Small intestine (tissue), 7 donors: ENCODE data around the gene RITA1. TPM values are rescaled to one million over a fixed set of nuclear protein-coding genes. Genes with fewer than 3 reads are reported as not detected.

ENCODE experiments used
- DNase-seq, 2 donors: peaks; one replicate each; pipeline versions ENCODE4 v3.0.0 to v3.0.0-alpha.2; 2013
- FAIRE-seq: peaks from 2 replicates; lab custom pipeline; 2012; peaks lifted over from hg19 to GRCh38; lab: Jason Lieb, UNC
- H3K27ac ChIP-seq, 3 donors: one replicate each; pipeline ENCODE4 v1.5.1; 2013; ENCODE audit warnings: low read length in 2 of 3, mild to moderate bottlenecking in 2 of 3, control low read depth in 1 of 3, inconsistent platforms in 1 of 3, low read depth in 1 of 3, moderate library complexity in 1 of 3
- H3K27me3 ChIP-seq, 3 donors: one replicate each; pipeline ENCODE4 v1.6.1; 2013; ENCODE audit warnings: low read length in 3 of 3, inconsistent platforms in 1 of 3; ENCODE audit not compliant: control insufficient read depth in 3 of 3, insufficient read depth in 3 of 3
- H3K36me3 ChIP-seq, 3 donors: one replicate each; pipeline ENCODE4 v1.6.1; 2013; ENCODE audit warnings: low read length in 3 of 3, inconsistent platforms in 1 of 3, low read depth in 1 of 3, mild to moderate bottlenecking in 1 of 3, moderate library complexity in 1 of 3; ENCODE audit not compliant: control insufficient read depth in 3 of 3, insufficient read depth in 2 of 3
- H3K4me1 ChIP-seq, 3 donors: one replicate each; pipeline ENCODE4 v1.6.1; 2013; ENCODE audit warnings: low read length in 2 of 3, inconsistent platforms in 1 of 3, low read depth in 1 of 3, mild to moderate bottlenecking in 1 of 3, moderate library complexity in 1 of 3; ENCODE audit not compliant: control insufficient read depth in 3 of 3, insufficient read depth in 2 of 3
- H3K4me3 ChIP-seq, 3 donors: one replicate each; pipeline ENCODE4 v1.5.1; 2013; ENCODE audit warnings: low read length in 3 of 3, control low read depth in 1 of 3, inconsistent platforms in 1 of 3, low read depth in 1 of 3, mild to moderate bottlenecking in 1 of 3, moderate library complexity in 1 of 3
- H3K9me3 ChIP-seq, 2 donors: one replicate each; pipeline ENCODE4 v1.6.1; 2013; ENCODE audit warnings: low read depth in 1 of 2, low read length in 1 of 2; ENCODE audit not compliant: control insufficient read depth in 2 of 2, insufficient read depth in 1 of 2
- WGBS, 3 donors: extraction: QIAGEN DNeasy Blood & Tissue Kit; methylation state at CpG; one replicate each; pipeline ENCODE4 v1.1.7; 2013; 5-methylcytosine and 5-hydroxymethylcytosine counted together
- polyA plus RNA-seq, 4 donors: library from polyadenylated mRNA; stranded (reverse) in 3 of 4; unstranded in 1 of 4; fragments of 200-250 nt in 3 of 4; fragments of 120-200 nt in 1 of 4; gene quantifications; one replicate each; pipeline versions ENCODE4 v1.2.1 to v1.2.3, GENCODE V29; 2013
- donor health status: healthy with polysubstance abuse.
- donor health status: control.
- donor health status: control.
- donor health status: Bipolar disorder and iron deficiency.
- donor health status: healthy.

Gene RITA1
- polyA plus RNA-seq, 4 donors: 15.2 to 31.5 (median 19.7) TPM

DNA sequence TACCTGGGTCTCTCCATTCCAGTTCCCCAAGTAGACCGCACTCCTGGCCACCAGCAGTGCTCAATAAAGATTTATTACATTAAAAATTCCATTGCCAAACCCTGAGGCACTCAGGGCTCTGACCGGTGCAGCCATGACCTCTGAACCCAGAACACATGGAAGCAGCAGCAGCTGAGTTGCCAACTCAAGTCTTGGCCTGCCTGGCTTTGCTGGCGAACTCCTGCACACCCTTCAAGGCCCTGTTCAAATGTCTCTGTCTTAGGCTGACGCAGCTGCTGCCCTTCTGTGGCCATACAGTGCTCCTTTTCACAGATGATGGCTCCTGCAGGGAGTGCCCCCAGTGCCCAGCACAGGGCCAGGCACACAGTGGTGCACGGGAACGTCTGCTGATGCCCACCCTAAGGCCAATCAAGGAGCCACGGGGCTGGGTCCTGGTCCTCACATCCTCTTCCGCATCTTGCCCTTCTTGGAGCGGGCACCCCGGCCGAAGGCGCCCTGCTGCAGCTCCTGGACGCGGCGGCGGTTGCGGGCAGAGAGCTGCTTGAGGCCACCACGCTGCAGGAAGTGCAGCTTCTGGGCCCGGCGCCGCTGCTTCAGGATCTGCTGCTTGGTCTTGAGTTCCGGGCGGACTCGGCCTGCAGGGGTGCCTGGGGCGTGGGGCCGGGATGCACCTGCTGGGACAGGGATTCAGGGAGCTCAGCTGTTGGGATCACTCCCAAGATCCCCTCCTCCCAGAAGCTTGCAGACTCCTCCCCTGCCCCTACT, 26.9 kb upstream of the RITA1 start:
- H3K4me1 ChIP-seq: no peaks in the 10 kb centered on the region
- H3K27me3 ChIP-seq: peaks cover 0 to 23% (median 2%) of the 10 kb centered on the region in 3 donors
- DNase-seq (no peak), FAIRE-seq (no peak)
- no peak overlapping the region for H3K4me3 ChIP-seq
- no peak overlapping the region for H3K27ac ChIP-seq
- 94 to 95% (median 95%) methylated on average over 25 to 26 of the region's 26 CpGs for WGBS, 3 donors
- no peaks in the 10 kb centered on the region for H3K9me3 ChIP-seq
- H3K36me3 ChIP-seq: peaks cover 17 to 62% (median 22%) of the 10 kb centered on the region in 3 donors

DNA sequence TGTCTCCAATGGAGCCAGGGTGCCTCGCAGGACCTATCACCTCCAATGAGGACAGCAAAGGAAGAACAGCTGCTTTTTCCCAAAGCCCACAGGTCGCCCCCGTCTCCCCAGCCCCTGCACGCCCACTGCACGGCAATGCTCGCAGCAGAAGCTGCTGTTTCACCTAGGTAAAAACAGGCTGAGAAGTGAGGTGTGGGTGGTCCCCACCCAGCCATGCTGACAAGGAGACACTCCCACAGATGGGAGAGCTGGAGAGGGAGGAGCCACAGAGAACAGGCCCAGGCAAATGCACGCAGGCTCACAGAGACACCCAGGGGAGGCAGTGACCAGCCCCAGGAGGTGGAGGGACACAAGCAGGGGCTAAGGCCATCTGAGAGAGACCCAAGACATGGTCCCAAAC, 25.6 kb upstream of the RITA1 start:
- FAIRE-seq (no peak), DNase-seq (no peak)
- Histone ChIP-seq H3K4me1 (no peaks in the 10 kb centered on the region), H3K4me3 (no peak overlapping the region), H3K36me3 (peaks cover 22 to 73% (median 22%) of the 10 kb centered on the region in 3 donors), H3K27me3 (peaks cover 0 to 10% (median 0%) of the 10 kb centered on the region in 3 donors), H3K27ac (no peak overlapping the region), H3K9me3 (no peaks in the 10 kb centered on the region)
- 92 to 94% (median 93%) methylated on average over 7 of the region's 7 CpGs for WGBS, 3 donors

DNA sequence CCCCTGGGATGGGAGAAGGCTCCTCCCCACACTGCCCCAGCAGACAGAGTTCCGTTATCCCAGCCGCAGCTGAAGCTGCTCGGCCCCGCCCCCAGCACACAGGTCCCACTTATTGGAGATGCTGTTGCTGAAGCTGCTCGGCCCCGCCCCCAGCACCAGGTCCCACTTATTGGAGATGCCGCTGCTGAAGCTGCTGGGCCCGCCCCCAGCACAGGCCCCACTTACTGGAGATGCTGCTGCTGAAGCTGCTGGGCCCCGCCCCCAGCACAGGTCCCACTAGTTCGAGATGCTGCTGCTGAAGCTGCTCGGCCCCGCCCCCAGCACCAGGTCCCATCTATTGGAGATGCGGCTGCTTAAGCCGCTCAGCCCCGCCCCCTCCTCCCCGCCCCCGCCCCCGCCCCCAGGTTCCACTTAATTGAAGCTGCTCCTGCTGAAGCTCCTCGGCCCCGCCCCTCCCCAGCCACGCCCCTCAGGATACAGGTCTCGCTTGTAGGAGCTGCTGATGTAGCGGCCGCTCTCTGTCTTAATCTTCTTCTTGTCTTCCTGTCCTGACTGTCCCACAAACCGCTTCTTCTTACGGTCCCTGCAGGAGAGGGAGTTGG, 24.0 kb upstream of the RITA1 start:
- H3K9me3 ChIP-seq: no peaks in the 10 kb centered on the region
- peaks cover 29 to 89% (median 30%) of the 10 kb centered on the region in 3 donors for H3K36me3 ChIP-seq
- no peak overlapping the region for H3K4me3 ChIP-seq
- no peaks in the 10 kb centered on the region for H3K27me3 ChIP-seq
- WGBS, 3 donors: 74 to 83% (median 83%) methylated on average over 18 to 26 of the region's 26 CpGs
- H3K27ac ChIP-seq: no peak overlapping the region
- DNase-seq: no peak
- no peak for FAIRE-seq
- no peaks in the 10 kb centered on the region for H3K4me1 ChIP-seq

- Histone ChIP-seq H3K4me1 (no peaks in the 10 kb centered on the region), H3K9me3 (no peaks in the 10 kb centered on the region), H3K36me3 (peaks cover 30 to 92% (median 32%) of the 10 kb centered on the region in 3 donors), H3K4me3 (no peak overlapping the region), H3K27me3 (no peaks in the 10 kb centered on the region), H3K27ac (no peak overlapping the region)
- DNase-seq (no peak), FAIRE-seq (no peak)
- WGBS, 3 donors: 87 to 91% (median 88%) methylated on average over 25 of the region's 25 CpGs
Observed at GRCh38 chr12:113162102-113163029, 23.2 kb upstream of the RITA1 start.

GRCh38 chr12:113163030-113163360, 22.5 kb upstream of the RITA1 start:
- 93 to 98% (median 97%) methylated on average over 12 of the region's 12 CpGs for WGBS, 3 donors
- peaks cover 24 to 92% (median 33%) of the 10 kb centered on the region in 3 donors for H3K36me3 ChIP-seq
- no peak overlapping the region for H3K27ac ChIP-seq
- no peak overlapping the region for H3K4me3 ChIP-seq
- DNase-seq (no peak), FAIRE-seq (no peak)
- H3K4me1 ChIP-seq: no peaks in the 10 kb centered on the region
- no peaks in the 10 kb centered on the region for H3K9me3 ChIP-seq
- no peaks in the 10 kb centered on the region for H3K27me3 ChIP-seq

GRCh38 chr12:113164014-113164413, 21.5 kb upstream of the RITA1 start:
- Histone ChIP-seq H3K27me3 (no peaks in the 10 kb centered on the region), H3K27ac (no peak overlapping the region), H3K4me3 (no peak overlapping the region), H3K9me3 (no peaks in the 10 kb centered on the region), H3K4me1 (no peaks in the 10 kb centered on the region), H3K36me3 (peaks cover 27 to 92% (median 34%) of the 10 kb centered on the region in 3 donors)
- 97 to 99% (median 97%) methylated on average over 12 to 13 of the region's 13 CpGs for WGBS, 3 donors
- no peak for FAIRE-seq
- no peak for DNase-seq

DNA sequence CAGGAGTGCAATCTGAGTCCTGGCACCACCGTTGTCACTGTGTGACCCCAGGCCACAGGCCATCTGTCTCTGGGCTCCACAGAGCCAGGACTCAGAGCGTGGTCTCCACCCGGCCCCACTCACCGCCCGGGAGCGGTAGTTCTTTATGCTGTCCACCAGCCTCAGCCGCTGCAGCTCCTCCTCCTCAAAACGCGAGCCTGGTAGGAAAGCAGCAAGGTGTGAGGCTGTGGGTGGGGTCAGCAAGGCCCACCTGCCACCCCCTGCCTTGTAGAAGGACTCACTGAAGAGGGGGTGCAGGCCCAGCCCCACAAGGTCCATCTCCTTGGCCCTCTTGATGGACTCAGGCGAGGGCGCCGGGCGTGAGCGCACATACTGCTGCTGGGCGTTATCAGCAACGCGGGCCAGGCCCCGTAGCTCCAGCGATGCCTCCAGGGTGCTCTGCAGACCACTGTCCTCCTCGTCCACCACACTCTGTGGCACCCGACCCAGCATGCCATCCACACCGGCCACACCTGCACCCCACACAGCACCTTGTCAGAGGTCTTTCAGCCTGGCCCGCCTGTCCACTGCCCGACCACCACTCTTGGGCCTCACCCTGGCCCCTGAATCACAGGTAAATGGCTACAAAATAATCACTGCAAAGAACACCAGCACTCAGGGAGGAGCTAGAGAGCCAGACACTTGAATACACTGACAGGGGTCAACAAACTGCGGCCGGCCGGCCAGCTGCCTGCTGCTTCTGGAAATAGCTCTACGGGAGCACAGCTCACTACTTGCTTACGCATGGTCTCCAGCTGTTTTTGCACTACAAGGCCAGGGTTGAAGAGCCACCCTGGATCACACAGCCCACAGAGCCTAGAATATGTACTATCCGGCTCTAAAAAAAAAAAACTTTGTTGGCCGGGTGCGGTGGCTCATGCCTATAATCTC, 19.7 kb upstream of the RITA1 start:
- H3K9me3 ChIP-seq: no peaks in the 10 kb centered on the region
- H3K4me3 ChIP-seq: no peak overlapping the region
- no peaks in the 10 kb centered on the region for H3K27me3 ChIP-seq
- FAIRE-seq (no peak), DNase-seq (no peak)
- peaks cover 28 to 90% (median 32%) of the 10 kb centered on the region in 3 donors for H3K36me3 ChIP-seq
- H3K27ac ChIP-seq: no peak overlapping the region
- H3K4me1 ChIP-seq: no peaks in the 10 kb centered on the region
- WGBS, 3 donors: 90 to 95% (median 95%) methylated on average over 28 to 32 of the region's 32 CpGs
